ENCODE results near the gene LMOD3. TPM values are rescaled to one million over a fixed set of nuclear protein-coding genes. Genes with fewer than 3 reads are reported as not detected.

The LMOD3 gene
- total RNA-seq: not detected

DNA sequence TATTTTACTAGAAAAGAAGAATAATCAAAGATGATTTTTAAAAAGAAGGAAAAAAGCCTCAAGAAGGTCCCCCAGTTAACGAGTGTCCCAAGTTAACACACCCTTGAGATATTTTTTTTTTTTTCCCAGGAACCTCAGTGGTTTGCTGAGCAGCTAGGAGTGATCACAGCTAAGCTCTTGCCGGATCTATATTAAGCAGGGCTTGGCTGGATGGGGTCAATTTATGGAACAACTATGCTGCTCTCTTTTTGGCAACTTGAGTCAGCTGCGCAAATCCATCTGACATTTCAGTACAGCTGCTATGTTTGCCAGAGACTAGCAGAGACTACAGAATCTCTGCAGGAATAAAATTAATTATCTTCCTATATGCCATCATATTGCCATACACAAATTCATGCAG, at the start of gene LMOD3:
Gene LMOD3, minus strand, starts transcription at position 193 of the 400 bp plus-strand sequence. CDS start 209 bp downstream, outside the sequence.
- DNase-seq (no peak), ATAC-seq (replicated peaks in 1 of 2) (no peak)
- H3K27me3 Mint-ChIP-seq (ENCODE audit: low read depth): peaks cover 9% of the 10 kb centered on the region
- no peak within 1 kb of the TSS for H3K4me3 Mint-ChIP-seq
- H3K9me3 Mint-ChIP-seq: no peaks in the 10 kb centered on the region
- peaks cover 7% of the 10 kb centered on the region for H3K4me1 Mint-ChIP-seq (ENCODE audit: low read depth)
- peak within 1 kb of the TSS; percentile 50 for H3K27ac Mint-ChIP-seq
- no peaks in the 10 kb centered on the region for H3K36me3 Mint-ChIP-seq (ENCODE audit: insufficient read depth in 2 of 2)

DNA sequence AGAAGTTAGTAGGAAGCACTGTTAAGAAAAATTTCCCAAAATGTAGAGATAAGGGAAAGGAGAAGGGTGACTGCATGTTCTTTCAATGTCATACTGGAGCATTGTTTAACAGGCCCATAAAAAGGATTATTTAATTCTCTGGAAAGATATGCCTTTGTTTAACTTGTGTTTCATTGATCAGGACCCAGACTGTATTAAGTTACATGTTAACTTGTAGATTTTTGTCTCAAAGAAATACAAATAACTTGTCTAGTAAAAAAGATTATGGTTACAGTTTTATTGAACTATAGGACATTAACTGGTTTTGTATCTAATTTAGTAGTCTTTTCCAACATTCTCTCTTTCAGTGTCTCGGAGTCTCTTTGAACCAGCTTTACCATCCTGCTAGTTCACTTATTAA, 49.7 kb upstream of the LMOD3 start:
- H3K27me3 Mint-ChIP-seq (ENCODE audit: low read depth): no peaks in the 10 kb centered on the region
- no peak for DNase-seq
- no peak for ATAC-seq (replicated peaks in 1 of 2)
- no peaks in the 10 kb centered on the region for H3K9me3 Mint-ChIP-seq
- H3K4me3 Mint-ChIP-seq: no peak overlapping the region
- H3K36me3 Mint-ChIP-seq (ENCODE audit: insufficient read depth in 2 of 2): peaks cover 20 to 54% of the 10 kb centered on the region in 2 donors
- H3K27ac Mint-ChIP-seq: peak overlapping the region; percentile 7
- H3K4me1 Mint-ChIP-seq (ENCODE audit: low read depth): peaks cover 11% of the 10 kb centered on the region

DNA sequence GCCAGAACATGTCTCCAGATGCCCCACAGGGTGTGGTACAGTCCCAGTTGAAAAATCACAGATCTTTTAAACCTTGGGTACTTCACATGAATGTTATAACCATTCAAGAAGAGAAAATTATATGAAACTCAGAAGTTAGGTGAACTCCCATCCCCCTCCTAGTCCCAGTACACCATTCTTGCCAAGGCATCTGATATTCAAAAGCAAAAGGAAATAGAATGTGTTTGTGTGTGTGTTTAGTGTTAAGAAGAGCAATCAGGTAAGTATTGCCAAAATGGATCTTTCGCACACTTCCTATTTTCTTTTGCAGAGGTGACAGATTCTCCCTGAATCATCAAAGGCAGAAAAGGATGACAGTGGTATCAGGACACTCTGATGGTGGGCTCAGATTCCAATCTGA, 44.1 kb upstream of the LMOD3 start:
- DNase-seq: no peak
- no peak for ATAC-seq (replicated peaks in 1 of 2)
- H3K27ac Mint-ChIP-seq: no peak overlapping the region
- H3K9me3 Mint-ChIP-seq: no peaks in the 10 kb centered on the region
- peaks cover 5% of the 10 kb centered on the region for H3K27me3 Mint-ChIP-seq (ENCODE audit: low read depth)
- peaks cover 8% of the 10 kb centered on the region for H3K4me1 Mint-ChIP-seq (ENCODE audit: low read depth)
- H3K4me3 Mint-ChIP-seq: no peak overlapping the region
- H3K36me3 Mint-ChIP-seq (ENCODE audit: insufficient read depth in 2 of 2): peaks cover 3 to 16% of the 10 kb centered on the region in 2 donors

DNA sequence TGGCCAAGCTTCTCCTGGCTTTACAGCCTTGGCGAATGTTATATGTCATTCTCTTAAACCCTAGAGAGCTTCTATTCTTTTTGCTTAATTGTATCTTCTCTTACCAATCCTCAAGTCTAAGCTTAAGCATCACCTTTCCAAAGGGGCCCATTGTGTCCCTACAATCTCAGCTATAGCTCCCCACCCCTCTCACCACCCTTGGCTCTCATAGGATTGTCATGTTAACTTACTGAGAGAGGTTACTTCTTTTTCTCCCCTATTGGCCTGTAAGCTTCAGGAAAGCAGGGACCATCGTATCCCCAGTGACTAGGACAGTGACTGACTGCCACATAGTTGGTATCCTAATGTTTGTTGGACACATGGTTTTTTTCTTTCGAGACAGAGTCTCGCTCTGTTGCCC, 43.3 kb upstream of the LMOD3 start:
- ATAC-seq (replicated peaks in 1 of 2) (no peak), DNase-seq (no peak)
- no peak overlapping the region for H3K27ac Mint-ChIP-seq
- H3K9me3 Mint-ChIP-seq: no peaks in the 10 kb centered on the region
- peaks cover 13% of the 10 kb centered on the region for H3K4me1 Mint-ChIP-seq (ENCODE audit: low read depth)
- H3K27me3 Mint-ChIP-seq (ENCODE audit: low read depth): peaks cover 5% of the 10 kb centered on the region
- H3K4me3 Mint-ChIP-seq: no peak overlapping the region
- H3K36me3 Mint-ChIP-seq (ENCODE audit: insufficient read depth in 2 of 2): peaks cover 0 to 9% of the 10 kb centered on the region in 2 donors

DNA sequence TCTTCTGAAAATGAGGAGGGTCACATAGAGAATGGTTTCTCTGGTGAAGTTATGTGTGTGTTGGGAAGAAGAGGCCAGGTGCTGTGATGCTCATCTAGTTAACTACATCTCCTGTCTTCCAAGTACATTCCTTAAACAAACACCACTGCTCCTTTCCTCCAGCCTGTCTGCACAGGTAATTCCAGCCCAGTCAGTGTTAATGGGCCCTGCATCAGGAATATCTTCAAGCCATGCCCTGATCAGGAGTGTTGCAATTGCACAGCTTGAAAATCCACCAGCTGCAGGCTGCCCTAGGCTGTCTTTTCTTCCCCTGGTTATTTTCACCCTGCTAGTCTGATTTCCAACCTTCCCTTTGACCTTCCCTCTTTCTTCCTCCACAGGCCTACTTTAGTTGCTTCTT, 41.9 kb upstream of the LMOD3 start:
- ATAC-seq (replicated peaks in 1 of 2): no peak
- H3K36me3 Mint-ChIP-seq (ENCODE audit: insufficient read depth in 2 of 2): no peaks in the 10 kb centered on the region
- H3K27ac Mint-ChIP-seq: peak overlapping the region; percentile 21
- H3K9me3 Mint-ChIP-seq: no peaks in the 10 kb centered on the region
- H3K4me3 Mint-ChIP-seq: no peak overlapping the region
- peaks cover 5% of the 10 kb centered on the region for H3K27me3 Mint-ChIP-seq (ENCODE audit: low read depth)
- H3K4me1 Mint-ChIP-seq (ENCODE audit: low read depth): peaks cover 23% of the 10 kb centered on the region
- DNase-seq: no peak

DNA sequence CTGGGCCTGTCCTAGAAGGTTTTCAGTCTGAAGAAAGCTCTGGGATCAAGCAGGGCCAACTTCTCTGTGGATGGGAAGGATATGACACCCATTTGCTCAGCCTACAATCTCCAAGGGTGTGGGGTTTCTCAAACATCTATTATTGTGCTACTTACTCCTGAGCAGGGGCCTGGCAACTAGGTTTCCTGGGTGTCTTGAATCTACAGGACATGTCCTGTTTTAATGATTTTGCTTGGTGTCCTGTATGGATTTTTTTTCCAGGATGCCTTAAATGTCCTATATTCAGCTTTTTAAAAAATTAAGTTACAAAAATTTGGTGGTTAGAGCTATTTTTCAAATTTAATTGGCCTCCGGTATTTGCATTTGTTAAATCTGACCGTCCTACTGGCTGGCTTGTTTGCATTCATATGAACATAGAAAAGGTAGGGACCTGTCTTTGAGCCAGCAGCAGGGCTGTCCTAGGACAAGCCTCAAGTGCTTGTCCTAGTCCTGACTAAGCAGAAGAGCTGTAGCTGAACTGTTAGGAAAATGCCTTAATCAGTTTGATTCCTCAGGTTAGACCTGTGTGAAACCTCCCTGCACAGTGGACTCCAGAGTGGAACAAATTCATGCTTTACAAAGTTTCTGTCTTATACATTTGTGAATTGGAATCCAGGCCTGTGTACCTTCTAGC, 40.0 kb upstream of the LMOD3 start:
- DNase-seq: no peak
- H3K9me3 Mint-ChIP-seq: no peaks in the 10 kb centered on the region
- no peaks in the 10 kb centered on the region for H3K36me3 Mint-ChIP-seq (ENCODE audit: insufficient read depth in 2 of 2)
- no peak overlapping the region for H3K27ac Mint-ChIP-seq
- peaks cover 23% of the 10 kb centered on the region for H3K4me1 Mint-ChIP-seq (ENCODE audit: low read depth)
- no peak overlapping the region for H3K4me3 Mint-ChIP-seq
- peaks cover 5% of the 10 kb centered on the region for H3K27me3 Mint-ChIP-seq (ENCODE audit: low read depth)
- ATAC-seq (replicated peaks in 1 of 2): no peak

DNA sequence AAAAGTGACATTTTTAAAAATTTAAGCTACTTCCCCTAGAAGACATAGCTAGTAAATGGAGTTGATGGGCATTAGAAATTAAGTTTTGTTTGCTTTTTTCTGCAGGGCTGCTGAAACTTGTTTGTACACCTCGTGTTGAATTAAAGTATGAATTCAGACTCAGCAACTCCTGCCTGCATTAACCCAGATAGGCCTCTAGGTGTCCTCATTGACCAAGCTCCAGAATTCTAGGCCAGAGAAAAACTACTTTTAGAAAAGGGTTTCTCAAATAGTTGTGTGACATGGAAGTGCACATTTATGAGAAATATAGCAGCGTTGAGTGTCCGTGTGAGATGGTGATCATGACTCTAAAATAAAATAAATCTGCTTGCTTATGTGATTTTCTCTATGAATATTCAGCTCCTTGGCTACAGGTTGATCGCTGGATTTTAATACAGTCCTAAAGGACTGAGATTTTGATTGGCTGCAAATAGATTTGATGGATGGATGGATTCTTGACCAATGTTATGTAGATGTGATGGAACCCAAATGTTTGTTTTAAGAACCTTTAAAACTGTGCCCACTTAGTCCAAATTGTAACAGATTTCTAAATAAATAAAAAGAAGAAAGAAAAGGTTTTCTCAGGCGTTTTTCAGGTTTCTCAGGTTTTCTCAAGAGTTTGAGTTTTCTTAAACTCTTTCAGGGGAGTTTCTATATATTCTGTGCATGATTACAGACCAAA, 39.4 kb upstream of the LMOD3 start:
- peak; percentile 30 to 43 for DNase-seq
- Mint-ChIP-seq H3K27ac (peak overlapping the region; percentile 11), H3K36me3 (ENCODE audit: insufficient read depth in 2 of 2) (no peaks in the 10 kb centered on the region), H3K4me1 (ENCODE audit: low read depth) (peaks cover 23% of the 10 kb centered on the region), H3K4me3 (peak overlapping the region in 1 of 2 donors; percentile 51), H3K9me3 (no peaks in the 10 kb centered on the region), H3K27me3 (ENCODE audit: low read depth) (peaks cover 5% of the 10 kb centered on the region)
- ATAC-seq (replicated peaks in 1 of 2): peak; percentile 44 to 54

DNA sequence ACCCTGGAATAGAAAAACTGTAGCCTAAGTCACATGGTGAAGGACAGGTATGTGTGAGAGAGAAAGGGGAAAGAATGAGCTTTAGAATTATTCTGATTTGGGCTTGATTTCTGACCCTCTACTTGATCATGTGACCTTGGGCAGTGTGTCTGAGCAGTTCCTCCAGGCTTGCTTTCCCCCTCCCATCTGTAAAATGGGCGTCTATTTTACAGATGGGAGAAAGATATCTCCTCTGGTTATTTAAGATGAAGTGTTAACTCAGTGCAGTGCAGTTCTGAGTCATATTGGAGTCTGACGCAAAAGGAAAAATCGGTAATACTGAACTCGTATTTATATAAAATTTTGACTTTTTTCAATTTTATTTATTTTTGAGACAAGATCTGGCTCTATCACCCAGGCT, 38.1 kb upstream of the LMOD3 start:
- peaks cover 23% of the 10 kb centered on the region for H3K4me1 Mint-ChIP-seq (ENCODE audit: low read depth)
- H3K4me3 Mint-ChIP-seq: peak overlapping the region in 1 of 2 donors; percentile 84
- ATAC-seq (replicated peaks in 1 of 2) (peak; percentile 43 to 51), DNase-seq (no peak)
- H3K27ac Mint-ChIP-seq: peak overlapping the region; percentile 50
- no peaks in the 10 kb centered on the region for H3K9me3 Mint-ChIP-seq
- H3K36me3 Mint-ChIP-seq (ENCODE audit: insufficient read depth in 2 of 2): no peaks in the 10 kb centered on the region
- peaks cover 5% of the 10 kb centered on the region for H3K27me3 Mint-ChIP-seq (ENCODE audit: low read depth)

DNA sequence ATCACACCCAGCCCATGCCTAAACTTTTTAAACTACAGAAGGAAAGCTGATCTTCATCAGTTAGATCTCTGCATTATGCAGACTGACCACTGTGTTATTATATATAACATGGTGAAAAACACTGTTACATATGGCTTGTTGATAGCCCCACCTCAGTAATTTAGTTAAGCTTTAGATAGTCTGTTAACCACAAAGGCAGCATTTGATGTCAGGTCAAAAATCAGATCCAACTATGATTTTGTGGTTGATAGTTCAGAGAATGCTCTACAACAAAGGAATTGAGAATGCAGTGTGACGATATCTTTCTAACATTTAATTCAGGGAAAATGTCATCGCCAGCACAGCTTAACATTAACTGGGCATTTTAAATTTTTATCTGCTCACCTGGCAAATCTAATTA, 37.7 kb upstream of the LMOD3 start:
- peaks cover 5% of the 10 kb centered on the region for H3K27me3 Mint-ChIP-seq (ENCODE audit: low read depth)
- no peaks in the 10 kb centered on the region for H3K36me3 Mint-ChIP-seq (ENCODE audit: insufficient read depth in 2 of 2)
- H3K4me3 Mint-ChIP-seq: peak overlapping the region in 1 of 2 donors; percentile 84
- no peaks in the 10 kb centered on the region for H3K9me3 Mint-ChIP-seq
- peaks cover 23% of the 10 kb centered on the region for H3K4me1 Mint-ChIP-seq (ENCODE audit: low read depth)
- ATAC-seq (replicated peaks in 1 of 2) (no peak), DNase-seq (no peak)
- peak overlapping the region; percentile 50 for H3K27ac Mint-ChIP-seq

DNA sequence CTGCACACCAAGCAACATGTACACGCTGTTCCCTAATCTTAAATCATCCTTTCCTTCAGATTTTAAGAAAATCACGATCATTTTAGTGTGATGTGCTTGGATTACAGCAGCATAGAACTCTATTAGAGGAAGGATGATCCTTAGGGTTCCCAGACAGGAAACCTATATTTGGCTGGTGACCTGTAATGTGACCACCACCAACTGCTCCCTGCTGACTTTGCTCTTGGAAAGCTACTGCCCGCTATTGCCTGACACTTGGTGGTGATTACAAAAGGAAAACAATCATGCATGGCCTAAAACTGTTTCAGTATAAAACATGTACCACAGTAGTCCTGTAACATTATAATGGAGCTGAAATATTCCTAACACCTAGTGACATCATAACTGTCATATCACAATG, 27.2 kb upstream of the LMOD3 start:
- no peaks in the 10 kb centered on the region for H3K36me3 Mint-ChIP-seq (ENCODE audit: insufficient read depth in 2 of 2)
- H3K27ac Mint-ChIP-seq: no peak overlapping the region
- no peak for ATAC-seq (replicated peaks in 1 of 2)
- DNase-seq: no peak
- no peaks in the 10 kb centered on the region for H3K9me3 Mint-ChIP-seq
- no peak overlapping the region for H3K4me3 Mint-ChIP-seq
- H3K27me3 Mint-ChIP-seq (ENCODE audit: low read depth): peaks cover 3% of the 10 kb centered on the region
- H3K4me1 Mint-ChIP-seq (ENCODE audit: low read depth): no peaks in the 10 kb centered on the region

DNA sequence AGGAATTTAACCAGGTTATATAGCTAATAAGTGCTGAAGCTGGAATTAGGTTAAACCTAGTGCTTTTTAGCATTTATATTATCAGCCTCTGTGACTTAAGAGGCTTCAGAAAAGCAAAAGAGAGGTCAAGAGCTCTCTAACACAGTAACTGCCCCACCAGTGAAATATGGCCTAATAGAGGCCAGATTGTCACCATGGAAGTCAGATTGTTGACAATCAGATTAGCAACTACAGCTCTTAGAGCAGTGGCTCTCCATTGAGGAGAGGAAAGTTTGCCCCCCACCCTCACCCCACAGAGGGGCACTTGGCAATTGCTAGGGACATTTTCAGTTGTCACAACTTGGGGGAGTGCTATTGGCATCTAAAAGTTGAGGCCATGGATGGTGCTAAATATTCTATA, 23.3 kb upstream of the LMOD3 start:
- DNase-seq (no peak), ATAC-seq (replicated peaks in 1 of 2) (no peak)
- Mint-ChIP-seq H3K4me3 (no peak overlapping the region), H3K9me3 (no peaks in the 10 kb centered on the region), H3K27ac (no peak overlapping the region), H3K27me3 (ENCODE audit: low read depth) (peaks cover 18% of the 10 kb centered on the region), H3K36me3 (ENCODE audit: insufficient read depth in 2 of 2) (no peaks in the 10 kb centered on the region), H3K4me1 (ENCODE audit: low read depth) (peaks cover 11% of the 10 kb centered on the region)

DNA sequence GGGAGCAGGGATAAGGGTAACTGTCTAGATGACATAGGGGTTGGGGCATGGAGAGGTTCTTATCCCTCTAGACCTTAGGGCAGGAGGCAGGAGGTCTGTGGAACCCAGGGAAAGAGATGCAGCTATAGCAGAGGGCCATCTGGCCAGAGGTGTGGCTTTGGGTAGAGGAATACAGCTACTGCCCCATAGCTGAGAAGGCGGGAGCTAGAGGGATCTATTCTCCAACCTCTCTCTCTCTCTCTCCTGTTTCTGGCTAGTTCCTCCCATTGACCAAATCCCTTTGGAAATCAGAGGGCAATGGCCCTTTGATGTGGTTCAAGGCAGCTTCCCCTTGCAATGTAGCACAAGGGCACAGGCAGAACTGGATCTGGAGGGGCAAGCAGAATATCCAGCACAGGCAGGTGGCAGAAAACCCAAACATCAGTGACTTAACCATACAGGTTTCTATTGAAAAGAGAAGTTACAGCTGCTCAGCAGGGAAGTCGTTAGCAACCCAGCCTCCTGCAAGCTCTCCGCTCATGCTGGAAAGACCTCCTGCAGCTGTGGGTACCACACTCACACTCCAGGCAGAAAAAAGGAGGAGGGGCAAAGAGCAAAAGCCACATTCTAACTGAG, 22.3 kb upstream of the LMOD3 start:
- DNase-seq (no peak), ATAC-seq (replicated peaks in 1 of 2) (no peak)
- H3K9me3 Mint-ChIP-seq: no peaks in the 10 kb centered on the region
- H3K4me3 Mint-ChIP-seq: no peak overlapping the region
- peaks cover 11% of the 10 kb centered on the region for H3K4me1 Mint-ChIP-seq (ENCODE audit: low read depth)
- H3K27ac Mint-ChIP-seq: no peak overlapping the region
- no peaks in the 10 kb centered on the region for H3K36me3 Mint-ChIP-seq (ENCODE audit: insufficient read depth in 2 of 2)
- H3K27me3 Mint-ChIP-seq (ENCODE audit: low read depth): peaks cover 25% of the 10 kb centered on the region

DNA sequence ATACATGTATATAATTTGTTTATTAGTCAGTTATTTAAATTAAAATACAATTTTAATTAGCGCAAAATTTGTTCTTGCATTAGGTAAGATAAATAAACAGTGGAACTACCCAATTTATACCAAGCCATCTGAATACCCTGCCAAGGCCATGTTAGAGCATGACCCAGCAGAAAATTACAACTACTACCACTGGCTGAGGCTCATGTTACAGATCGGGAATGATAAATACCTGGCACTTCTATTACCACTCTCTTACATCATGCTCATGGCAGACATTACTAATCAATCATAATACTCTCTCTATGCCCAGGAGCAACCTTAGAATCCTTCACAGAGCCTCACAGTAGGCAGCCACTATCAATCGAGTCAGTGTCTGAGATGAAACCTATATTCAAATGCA, 21.2 kb upstream of the LMOD3 start:
- no peaks in the 10 kb centered on the region for H3K9me3 Mint-ChIP-seq
- H3K27me3 Mint-ChIP-seq (ENCODE audit: low read depth): peaks cover 25% of the 10 kb centered on the region
- no peaks in the 10 kb centered on the region for H3K36me3 Mint-ChIP-seq (ENCODE audit: insufficient read depth in 2 of 2)
- ATAC-seq (replicated peaks in 1 of 2) (peak in 1 of 2 donors; percentile 43), DNase-seq (no peak)
- peaks cover 11% of the 10 kb centered on the region for H3K4me1 Mint-ChIP-seq (ENCODE audit: low read depth)
- H3K4me3 Mint-ChIP-seq: no peak overlapping the region
- no peak overlapping the region for H3K27ac Mint-ChIP-seq

All from activated T-cell treated with anti-CD3 and anti-CD28 coated beads, Interleukin-2, amount 50 U/mL, for 72 hours (primary cell).